DMS53 (cell line): ENCODE measurements around the gene COMMD7.

Source experiments
- DNase-seq: peaks from one replicate; lab custom pipeline; 2025; lab: John Stamatoyannopoulos, UW

Gene COMMD7

GRCh38 chr20:32743237-32744112 is at the start of gene COMMD7:
Gene COMMD7, minus strand, starts transcription at chr20:32743467. Its CDS starts 76 bp downstream, at chr20:32743391.
- peak; percentile 95 for DNase-seq

GRCh38 chr20:32792731-32793458 is 49.6 kb upstream of the COMMD7 start:
- DNase-seq: peak; percentile 13

- no peak for DNase-seq
These were observed 49.0 kb upstream of the COMMD7 start for GRCh38 chr20:32792316-32792715.

- DNase-seq: no peak
These were observed 47.4 kb upstream of the COMMD7 start for GRCh38 chr20:32790751-32791057.

GRCh38 chr20:32789896-32790750 is 46.9 kb upstream of the COMMD7 start:
- DNase-seq: peak; percentile 87

GRCh38 chr20:32787168-32787567 is 43.9 kb upstream of the COMMD7 start:
- no peak for DNase-seq

- DNase-seq: no peak
These were observed 42.9 kb upstream of the COMMD7 start for GRCh38 chr20:32786059-32786760.

GRCh38 chr20:32784369-32785080 is 41.3 kb upstream of the COMMD7 start:
- DNase-seq: no peak

- DNase-seq: no peak
These were observed 37.7 kb upstream of the COMMD7 start for GRCh38 chr20:32780749-32781655.

GRCh38 chr20:32780278-32780677 is 37.0 kb upstream of the COMMD7 start:
- no peak for DNase-seq

GRCh38 chr20:32779500-32780211 is 36.4 kb upstream of the COMMD7 start:
- DNase-seq: no peak

- DNase-seq: peak; percentile 61
These were observed 34.1 kb upstream of the COMMD7 start for GRCh38 chr20:32777177-32777956.

- no peak for DNase-seq
These were observed 32.2 kb upstream of the COMMD7 start for GRCh38 chr20:32775336-32775991.

- no peak for DNase-seq
These were observed 30.6 kb upstream of the COMMD7 start for GRCh38 chr20:32773855-32774254.

- no peak for DNase-seq
These were observed 30.0 kb upstream of the COMMD7 start for GRCh38 chr20:32773223-32773622.

- DNase-seq: no peak
These were observed 28.8 kb upstream of the COMMD7 start for GRCh38 chr20:32772046-32772445.

GRCh38 chr20:32767418-32768198 is 24.3 kb upstream of the COMMD7 start:
- DNase-seq: no peak
